Neural cell (in vitro differentiated cells): ENCODE measurements around the gene PPP1CA.

ENCODE experiments used
- CTCF ChIP-seq: fragments of 450-650 bp; IDR thresholded peaks from 2 replicates; pipeline ENCODE4 v1.5.1; 2014; ENCODE audit warnings: antibody characterized with exemption, mild to moderate bottlenecking, moderate library complexity; ENCODE audit not compliant: poor library complexity, severe bottlenecking
- EP300 ChIP-seq: fragments of 450-650 bp; conservative IDR thresholded peaks from 2 replicates; pipeline ENCODE4 v1.6.1; 2014; ENCODE audit warnings: antibody characterized with exemption, mild to moderate bottlenecking, moderate library complexity; ENCODE audit not compliant: poor library complexity, severe bottlenecking
- EZH2 ChIP-seq: fragments of 200-600, 300-800 bp; shearing (Covaris generic), sonication (generic); IDR thresholded peaks from 2 replicates; pipeline ENCODE4 v1.6.1; 2014; ENCODE audit warnings: antibody characterized with exemption, low read length, borderline replicate concordance, mild to moderate bottlenecking; ENCODE audit not compliant: insufficient read depth, poor library complexity, severe bottlenecking
- POLR2AphosphoS5 ChIP-seq: IDR thresholded peaks from 2 replicates; pipeline ENCODE4 v1.6.1; 2012
- RAD21 ChIP-seq: fragments of 450-650 bp; conservative IDR thresholded peaks from 2 replicates; pipeline ENCODE4 v1.6.1; 2014; ENCODE audit warnings: antibody characterized with exemption, mild to moderate bottlenecking, moderate library complexity
- TAF1 ChIP-seq: IDR thresholded peaks from 2 replicates; pipeline ENCODE4 v1.6.1; 2012; ENCODE audit warnings: low read depth

DNA sequence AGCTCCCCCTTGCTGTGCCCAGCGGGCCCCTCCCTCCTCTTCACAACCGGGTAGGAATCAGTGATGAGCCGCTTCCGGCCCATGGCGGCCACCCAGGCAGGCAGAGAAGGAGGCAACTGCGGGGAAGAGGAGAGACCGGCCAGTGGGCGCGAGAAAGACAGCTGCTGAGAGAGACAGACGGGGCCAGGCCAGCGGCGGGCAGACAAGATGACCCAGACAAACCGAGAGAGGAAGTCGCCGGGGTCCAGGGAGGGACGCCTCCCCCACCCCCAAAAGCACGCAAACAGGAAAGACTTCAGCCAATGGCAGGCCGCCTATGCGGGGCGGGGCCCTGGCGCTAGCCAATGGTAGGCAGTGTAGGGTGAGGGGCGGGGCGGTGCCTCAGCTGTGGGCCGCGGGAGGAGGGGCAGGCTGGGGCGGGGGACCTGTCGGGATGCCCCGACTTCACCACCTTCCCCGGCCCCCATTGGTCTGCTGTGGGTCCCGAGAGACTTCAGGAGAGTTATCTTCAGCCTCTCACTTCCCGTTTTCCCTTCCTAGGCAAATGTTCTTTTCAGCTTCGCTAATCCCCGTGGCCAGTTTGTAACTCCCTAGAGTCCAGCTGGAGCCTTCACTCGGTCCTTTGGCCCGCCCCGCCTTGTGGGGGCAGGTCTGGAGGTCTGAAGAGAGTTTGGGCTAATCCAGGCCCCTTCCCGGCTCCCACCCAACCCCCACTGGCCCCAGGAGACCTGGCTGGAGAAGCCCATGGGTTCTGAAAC, 48.2 kb downstream of the PPP1CA start, which contains the start of gene POLD4:
- TF ChIP-seq RAD21 (no peak), CTCF (no peak), EP300 (no peak), TAF1 (no peak), POLR2AphosphoS5 (peak; percentile 70), EZH2 (no peak)
